B cell (primary cell): ENCODE measurements around the gene ERVV-1. TPM values are rescaled to one million over a fixed set of nuclear protein-coding genes. Genes with fewer than 3 reads are reported as not detected.

Experiments
- ATAC-seq: fragments of 200-7000 bp; cut with Tn5 transposase; one replicate; pipeline ENCODE4 v1.10.0; 2021; ENCODE audit warnings: low read depth, mild to moderate bottlenecking, moderate number of reproducible peaks, moderate library complexity
- CTCF ChIA-PET: fragments of 350-600 bp; sonication (Branson Sonifier 250); formaldehyde crosslinking; loops from one replicate; lab custom pipeline; 2021; ENCODE audit warnings: antibody characterized with exemption, inconsistent platforms; lab: Charles Lee
- POLR2A ChIA-PET: fragments of 350-600 bp; sonication (Branson Sonifier 250); formaldehyde crosslinking; loops from one replicate; lab custom pipeline; 2021; ENCODE audit warnings: antibody characterized with exemption; lab: Charles Lee
- DNase-seq: peaks from one replicate; pipeline ENCODE4 v3.0.0; 2013
- H2AFZ ChIP-seq: 2 replicates; pipeline ENCODE4 v1.6.1; 2012; ENCODE audit warnings: mild to moderate bottlenecking, low read depth, low read length; ENCODE audit not compliant: insufficient read depth, poor library complexity, severe bottlenecking
- H3K27ac ChIP-seq, 2 donors: 1 replicate in 1 of 2; 2 replicates in 1 of 2; pipeline ENCODE4 v1.5.1; 2012 to 2013; ENCODE audit warnings: low read length in 2 of 2, mild to moderate bottlenecking in 2 of 2, moderate library complexity in 1 of 2
- H3K27me3 ChIP-seq, 4 experiments: fragments of 200-600 bp in 1 of 4; sonication (generic) in 1 of 4; replicated peaks in 1 of 4; 1 replicate in 2 of 4; 2 replicates in 2 of 4; pipeline versions ENCODE4 v1.6.1 to v1.7.0; 2013 to 2016; ENCODE audit warnings: low read length in 3 of 4, mild to moderate bottlenecking in 2 of 4, mixed read lengths in 1 of 4, moderate library complexity in 1 of 4; ENCODE audit not compliant: insufficient read depth in 4 of 4, control insufficient read depth in 3 of 4; ENCODE audit errors: control extremely low read depth in 1 of 4
- H3K36me3 ChIP-seq, 2 experiments: replicated peaks in 1 of 2; 1 replicate in 1 of 2; 2 replicates in 1 of 2; pipeline versions ENCODE4 v1.6.1 to v1.7.1; 2013; ENCODE audit warnings: low read length in 1 of 2; ENCODE audit not compliant: insufficient read depth in 2 of 2, control insufficient read depth in 1 of 2; ENCODE audit errors: control extremely low read depth in 1 of 2, extremely low read depth in 1 of 2
- H3K4me1 ChIP-seq, 2 donors: fragments of 200-600 bp in 1 of 2; sonication (generic) in 1 of 2; 1 replicate in 1 of 2; 2 replicates in 1 of 2; pipeline versions ENCODE4 v1.5.1 to v1.6.1; 2013 to 2017; ENCODE audit warnings: low read length in 2 of 2; ENCODE audit not compliant: control insufficient read depth in 2 of 2, insufficient read depth in 2 of 2
- H3K4me2 ChIP-seq: replicated peaks from 2 replicates; pipeline ENCODE3; 2012; ENCODE audit warnings: mild to moderate bottlenecking, low read depth, low read length; ENCODE audit not compliant: poor library complexity, severe bottlenecking
- H3K4me3 ChIP-seq, 5 experiments: fragments of 200-600 bp in 1 of 5; sonication (generic) in 1 of 5; 1 replicate in 3 of 5; 2 replicates in 2 of 5; pipeline versions ENCODE4 v1.5.1 to v1.7.0; 2011 to 2016; ENCODE audit warnings: low read length in 4 of 5, mild to moderate bottlenecking in 4 of 5, low read depth in 2 of 5, control low read depth in 1 of 5, moderate library complexity in 1 of 5; ENCODE audit not compliant: insufficient read depth in 1 of 5; ENCODE audit errors: control extremely low read depth in 1 of 5, extremely low read depth in 1 of 5
- H3K79me2 ChIP-seq: fragments of 200-600 bp; sonication (generic); one replicate; pipeline ENCODE4 v1.6.0; 2016; ENCODE audit warnings: low read length; ENCODE audit not compliant: control insufficient read depth, insufficient read depth
- H3K9ac ChIP-seq: fragments of 200-600 bp; sonication (generic); 2 replicates; pipeline ENCODE4 v1.6.1; 2017; ENCODE audit warnings: mild to moderate bottlenecking, low read length, moderate library complexity
- H3K9me3 ChIP-seq, 3 donors: one replicate each; pipeline versions ENCODE4 v1.6.1 to v1.7.1; 2013; ENCODE audit warnings: low read length in 2 of 3; ENCODE audit not compliant: control insufficient read depth in 2 of 3, insufficient read depth in 1 of 3; ENCODE audit errors: control extremely low read depth in 1 of 3
- H4K20me1 ChIP-seq: 2 replicates; pipeline ENCODE4 v1.6.0; 2012; ENCODE audit warnings: mild to moderate bottlenecking, low read length; ENCODE audit not compliant: insufficient read depth, control insufficient read depth, poor library complexity, severe bottlenecking
- H3K27ac Mint-ChIP-seq: one replicate; pipeline ENCODE4 v1.8.0; 2021; ENCODE audit warnings: mixed read lengths
- H3K27me3 Mint-ChIP-seq: one replicate; pipeline ENCODE4 v1.8.0; 2021; ENCODE audit warnings: mixed read lengths
- H3K4me1 Mint-ChIP-seq: one replicate; pipeline ENCODE4 v1.8.0; 2021; ENCODE audit warnings: mixed read lengths
- H3K4me3 Mint-ChIP-seq: one replicate; pipeline ENCODE4 v1.8.0; 2021; ENCODE audit warnings: mixed read lengths
- H3K9me3 Mint-ChIP-seq: one replicate; pipeline ENCODE4 v1.8.0; 2022; ENCODE audit warnings: mixed read lengths; ENCODE audit not compliant: insufficient read depth
- CTCF ChIP-seq: fragments of 200-600 bp; IDR thresholded peaks from one replicate; pipeline ENCODE4 v1.8.0; 2022; ENCODE audit warnings: antibody characterized with exemption, mild to moderate bottlenecking
- EZH2 ChIP-seq: IDR thresholded peaks from 2 replicates; pipeline ENCODE4 v1.6.1; 2012; ENCODE audit warnings: borderline replicate concordance, low read depth, mild to moderate bottlenecking, moderate library complexity, low read length; ENCODE audit not compliant: insufficient read depth, poor library complexity, severe bottlenecking
- WGBS: methylation state at CpG from one replicate; pipeline ENCODE4 v1.1.5; 2013; ENCODE audit warnings: missing lambda C conversion rate; ENCODE audit not compliant: insufficient coverage; 5-methylcytosine and 5-hydroxymethylcytosine counted together
- intact Hi-C: fragments of 100-400 bp; cut with micrococcal nuclease; formaldehyde crosslinking; loops from one replicate; pipeline ENCODE4 v1.10.0; 2022
- polyA plus RNA-seq: library from polyadenylated mRNA; depleted of rRNA; stranded (reverse); fragments of >200 nt; gene quantifications from 2 replicates; pipeline ENCODE4 v1.2.3, GENCODE V29; 2012
- total RNA-seq, 2 donors: library from RNA; stranded (reverse); fragments of 120-200 nt in 1 of 2; gene quantifications; 1 replicate in 1 of 2; 2 replicates in 1 of 2; pipeline versions ENCODE4 v1.2.3 to v1.2.4, GENCODE V29; 2013 to 2022

ERVV-1 gene
- total and polyA plus RNA-seq, 2 donors (not counting 1 experiment from before 2014, with no cell fraction given) = 0.49 TPM; not detected in 1

GRCh38 chr19:52993342-52994178 lies 20.2 kb upstream of the ERVV-1 start:
- POLR2A ChIA-PET = no interaction called here
- H3K9me3 Mint-ChIP-seq = peaks cover 7% of the 10 kb centered on the region
- Histone ChIP-seq H3K4me1 (peaks cover 8 to 14% of the 10 kb centered on the region in 2 donors), H4K20me1 (no peaks in the 10 kb centered on the region), H3K79me2 (no peaks in the 10 kb centered on the region), H3K36me3 (no peaks in the 10 kb centered on the region), H3K27ac (no peak overlapping the region), H3K27me3 (peaks cover 0 to 10% (median 1%) of the 10 kb centered on the region in 4 experiments), H2AFZ (peak overlapping the region; percentile 67), H3K4me3 (peak overlapping the region in 4 of 5 experiments; percentile 33 to 64 (median 54)), H3K9ac (peak overlapping the region; percentile 60), H3K4me2 (peak overlapping the region; percentile 76), H3K9me3 (peaks cover 0 to 68% (median 0%) of the 10 kb centered on the region in 3 donors)
- intact Hi-C loops = loop anchor here (1.0 to 10.0 kb wide), 3 partner anchors 30 to 201 kb away; partner anchors contain the start of gene ZNF665
- CTCF ChIA-PET = interaction anchor here (0.9 to 1.4 kb wide), 3 partner anchors 16 to 210 kb away, joined by 3 read pairs; no protein-coding TSS in a partner anchor
- DNase-seq (peak; percentile 73), ATAC-seq (peak; percentile 99)
- H3K27ac Mint-ChIP-seq = peak overlapping the region; percentile 61
- H3K4me3 Mint-ChIP-seq = peak overlapping the region; percentile 89
- TF ChIP-seq CTCF = peak; percentile 85
- no peak for TF ChIP-seq EZH2
- H3K4me1 Mint-ChIP-seq = peaks cover 14% of the 10 kb centered on the region
- H3K27me3 Mint-ChIP-seq = peaks cover 12% of the 10 kb centered on the region
- 3% methylated on average over 43 of the region's 50 CpGs for WGBS

- H3K9me3 ChIP-seq = peaks cover 0 to 70% (median 0%) of the 10 kb centered on the region in 3 donors
- H3K9ac ChIP-seq = no peak overlapping the region
- H2AFZ ChIP-seq = no peak overlapping the region
- H3K27ac Mint-ChIP-seq = no peak overlapping the region
- no peak overlapping the region for H3K4me3 Mint-ChIP-seq
- CTCF ChIA-PET = interaction anchor here (0.6 kb wide), 1 partner anchor 649 kb away, joined by 3 read pairs; no protein-coding TSS in a partner anchor
- POLR2A ChIA-PET = no interaction called here
- DNase-seq = no peak
- WGBS = 90% methylated on average over 2 of the region's 7 CpGs
- H3K79me2 ChIP-seq = no peaks in the 10 kb centered on the region
- H3K9me3 Mint-ChIP-seq = peaks cover 7% of the 10 kb centered on the region
- H3K4me1 ChIP-seq = peaks cover 8 to 14% of the 10 kb centered on the region in 2 donors
- no peaks in the 10 kb centered on the region for H3K36me3 ChIP-seq
- intact Hi-C loops = loop anchor here (10.0 kb wide), 1 partner anchor 199 kb away; the partner anchor contains the start of gene ZNF665
- no peak overlapping the region for H3K4me2 ChIP-seq
- peaks cover 0 to 10% (median 1%) of the 10 kb centered on the region in 4 experiments for H3K27me3 ChIP-seq
- ATAC-seq = no peak
- H4K20me1 ChIP-seq = no peaks in the 10 kb centered on the region
- peaks cover 14% of the 10 kb centered on the region for H3K4me1 Mint-ChIP-seq
- H3K27me3 Mint-ChIP-seq = peaks cover 12% of the 10 kb centered on the region
- H3K27ac ChIP-seq = no peak overlapping the region
- no peak overlapping the region for H3K4me3 ChIP-seq
- no peak for TF ChIP-seq EZH2
- no peak for TF ChIP-seq CTCF
These were observed 18.0 kb upstream of the ERVV-1 start for GRCh38 chr19:52995711-52996110.
